HCT116 (cell line): ENCODE data around the gene HSPA12A.

Experiments used
- POLR2A ChIP-seq: IDR thresholded peaks from 2 replicates; pipeline ENCODE4 v1.7.0; 2011; ENCODE audit warnings: borderline replicate concordance; ENCODE audit not compliant: insufficient read depth, insufficient read length; ENCODE audit errors: extremely low read depth
- TF ChIP-seq, protein P1 (sequence below), 3 experiments: fragments of 200-600 bp in 1 of 3; sonication (generic) in 1 of 3; IDR thresholded peaks in 2 of 3; conservative IDR thresholded peaks in 1 of 3; 2 replicates each; pipeline ENCODE4 v1.5.1; 2012 to 2017; ENCODE audit warnings: low read depth in 2 of 3, low read length in 2 of 3, antibody characterized with exemption in 1 of 3, borderline replicate concordance in 1 of 3, control low read depth in 1 of 3, mild to moderate bottlenecking in 1 of 3, mixed read lengths in 1 of 3, mixed run types in 1 of 3, moderate library complexity in 1 of 3; ENCODE audit not compliant: insufficient read depth in 1 of 3

DNA sequence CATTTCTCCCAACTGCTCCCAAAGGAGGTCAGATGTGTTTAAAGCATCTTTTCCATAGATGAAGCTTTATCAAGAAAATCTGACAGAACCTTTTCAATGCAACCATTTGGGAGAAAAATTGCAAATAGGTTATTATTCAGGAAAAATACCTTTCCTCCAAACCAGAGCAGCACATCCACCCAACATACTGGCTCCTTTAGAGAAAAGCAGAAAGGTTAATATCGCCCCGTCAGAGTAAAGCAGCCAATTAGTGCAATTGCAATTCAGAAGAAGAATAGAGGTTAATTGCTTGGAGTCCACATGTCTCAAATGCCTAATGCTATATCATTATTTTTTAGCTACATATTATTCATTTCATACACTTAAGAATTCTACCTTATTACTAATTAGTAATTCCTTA, 48.9 kb upstream of the HSPA12A start:
- TF ChIP-seq, protein P1, sequence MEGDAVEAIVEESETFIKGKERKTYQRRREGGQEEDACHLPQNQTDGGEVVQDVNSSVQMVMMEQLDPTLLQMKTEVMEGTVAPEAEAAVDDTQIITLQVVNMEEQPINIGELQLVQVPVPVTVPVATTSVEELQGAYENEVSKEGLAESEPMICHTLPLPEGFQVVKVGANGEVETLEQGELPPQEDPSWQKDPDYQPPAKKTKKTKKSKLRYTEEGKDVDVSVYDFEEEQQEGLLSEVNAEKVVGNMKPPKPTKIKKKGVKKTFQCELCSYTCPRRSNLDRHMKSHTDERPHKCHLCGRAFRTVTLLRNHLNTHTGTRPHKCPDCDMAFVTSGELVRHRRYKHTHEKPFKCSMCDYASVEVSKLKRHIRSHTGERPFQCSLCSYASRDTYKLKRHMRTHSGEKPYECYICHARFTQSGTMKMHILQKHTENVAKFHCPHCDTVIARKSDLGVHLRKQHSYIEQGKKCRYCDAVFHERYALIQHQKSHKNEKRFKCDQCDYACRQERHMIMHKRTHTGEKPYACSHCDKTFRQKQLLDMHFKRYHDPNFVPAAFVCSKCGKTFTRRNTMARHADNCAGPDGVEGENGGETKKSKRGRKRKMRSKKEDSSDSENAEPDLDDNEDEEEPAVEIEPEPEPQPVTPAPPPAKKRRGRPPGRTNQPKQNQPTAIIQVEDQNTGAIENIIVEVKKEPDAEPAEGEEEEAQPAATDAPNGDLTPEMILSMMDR (IDR thresholded peaks at IDR 0.05 in 2 of 3, conservative IDR thresholded peaks at IDR 0.05 in 1 of 3; ENCODE audit: borderline replicate concordance in 1 of 3, insufficient read depth in 1 of 3, low read depth in 2 of 3, low read length in 2 of 3), result no peak
- TF ChIP-seq POLR2A, result no peak
